GM23248 (cell line): Measurements from ENCODE around the gene ZNF521. TPM values are rescaled to one million over a fixed set of nuclear protein-coding genes. Genes with fewer than 3 reads are reported as not detected.

Experiments
- DNase-seq: peaks from one replicate; pipeline ENCODE4 v3.0.0-alpha.2; 2015
- H2AFZ ChIP-seq: fragments of 200-600 bp; sonication (generic); 2 replicates; pipeline ENCODE4 v1.6.1; 2016; ENCODE audit warnings: antibody characterized with exemption
- H3F3A ChIP-seq: fragments of 200-600 bp; sonication (generic); 2 replicates; pipeline ENCODE4 v1.6.1; 2016; ENCODE audit warnings: mild to moderate bottlenecking, antibody characterized with exemption, mixed run types; ENCODE audit not compliant: insufficient read depth
- H3K27ac ChIP-seq: fragments of 200-600 bp; sonication (generic); 2 replicates; pipeline ENCODE4 v1.5.1; 2016; ENCODE audit warnings: mild to moderate bottlenecking
- H3K27me3 ChIP-seq: fragments of 200-600 bp; sonication (generic); replicated peaks from 2 replicates; pipeline ENCODE4 v1.6.1; 2016; ENCODE audit warnings: mild to moderate bottlenecking; ENCODE audit not compliant: insufficient read depth
- H3K36me3 ChIP-seq: fragments of 200-600 bp; sonication (generic); 2 replicates; pipeline ENCODE4 v1.6.1; 2016; ENCODE audit warnings: low read depth, mild to moderate bottlenecking
- H3K4me1 ChIP-seq: fragments of 200-600 bp; sonication (generic); 2 replicates; pipeline ENCODE4 v1.6.1; 2016; ENCODE audit warnings: mild to moderate bottlenecking; ENCODE audit not compliant: insufficient read depth
- H3K4me2 ChIP-seq: fragments of 200-600 bp; sonication (generic); one replicate; pipeline ENCODE4 v1.6.1; 2016; ENCODE audit warnings: mild to moderate bottlenecking; ENCODE audit not compliant: unreplicated experiment
- H3K4me3 ChIP-seq: fragments of 200-600 bp; sonication (generic); 2 replicates; pipeline ENCODE4 v1.5.1; 2016; ENCODE audit warnings: mild to moderate bottlenecking
- H3K79me2 ChIP-seq: fragments of 200-600 bp; sonication (generic); 2 replicates; pipeline ENCODE4 v1.6.1; 2016; ENCODE audit warnings: mild to moderate bottlenecking; ENCODE audit not compliant: insufficient read depth
- H3K9ac ChIP-seq: fragments of 200-600 bp; sonication (generic); 2 replicates; pipeline ENCODE4 v1.6.1; 2016; ENCODE audit warnings: mild to moderate bottlenecking
- H3K9me2 ChIP-seq: fragments of 200-600 bp; sonication (generic); 2 replicates; pipeline ENCODE4 v1.6.1; 2016; ENCODE audit warnings: mixed run types, mild to moderate bottlenecking, moderate library complexity; ENCODE audit not compliant: insufficient read depth
- H3K9me3 ChIP-seq: fragments of 200-600 bp; sonication (generic); one replicate; pipeline ENCODE4 v1.6.1; 2017; ENCODE audit warnings: low read depth
- H4K20me1 ChIP-seq: fragments of 200-600 bp; sonication (generic); 2 replicates; pipeline ENCODE4 v1.6.0; 2016; ENCODE audit not compliant: insufficient read depth
- EZH2 ChIP-seq: fragments of 200-600 bp; sonication (generic); IDR thresholded peaks from 2 replicates; pipeline ENCODE4 v1.6.1; 2018; ENCODE audit warnings: antibody characterized with exemption, mild to moderate bottlenecking; ENCODE audit not compliant: insufficient read depth, poor library complexity, severe bottlenecking
- EZH2phosphoT487 ChIP-seq: fragments of 200-600 bp; sonication (generic); IDR thresholded peaks from 2 replicates; pipeline ENCODE4 v1.6.1; 2018; ENCODE audit warnings: antibody characterized with exemption, moderate library complexity, mild to moderate bottlenecking, low read depth; ENCODE audit not compliant: insufficient read depth
- WGBS, 2 experiments: methylation state at CpG; one replicate each; pipeline ENCODE4 v1.1.6; 2015 to 2017; ENCODE audit warnings: low lambda C conversion rate in 2 of 2, low coverage in 1 of 2; ENCODE audit errors: missing lambda C conversion rate in 2 of 2; 5-methylcytosine and 5-hydroxymethylcytosine counted together
- in situ Hi-C: fragments of 300-500 bp; cut with MboI; formaldehyde crosslinking; loops from 2 replicates; pipeline ENCODE4 v1.15.0; 2020
- polyA plus RNA-seq: library from polyadenylated mRNA; unstranded; fragments of >200 nt; fragmentation: Nextera tagmentation; extraction: Ambion mirVana; gene quantifications from 2 replicates; pipeline ENCODE4 v1.2.1, GENCODE V29; 2016
- total RNA-seq: library from RNA; depleted of rRNA; stranded (reverse); fragments of >200 nt; shearing (Covaris generic); gene quantifications from 2 replicates; pipeline ENCODE4 v1.2.3, GENCODE V29; 2014

The ZNF521 gene
- total and polyA plus RNA-seq, 2 experiments from 2014 or later = 7.8 to 17.9 TPM

GRCh38 chr18:25326361-25326952 lies 25.5 kb downstream of the ZNF521 start:
- peak; percentile 66 for DNase-seq
- Histone ChIP-seq H3K4me2 (peak overlapping the region; percentile 50), H3K9ac (0 out of 2 replicates have a peak overlapping the region, but pooled peaks have one; percentile 8), H3K27ac (peak overlapping the region; percentile 25), H3K79me2 (peaks cover 29% of the 10 kb centered on the region), H3K36me3 (no peaks in the 10 kb centered on the region), H3K9me3 (no peaks in the 10 kb centered on the region), H4K20me1 (no peaks in the 10 kb centered on the region), H2AFZ (no peak overlapping the region), H3K4me1 (peaks cover 20% of the 10 kb centered on the region), H3K4me3 (0 out of 2 replicates have a peak overlapping the region, but pooled peaks have one; percentile 6), H3K27me3 (no peaks in the 10 kb centered on the region), H3K9me2 (no peaks in the 10 kb centered on the region), H3F3A (peaks cover 18% of the 10 kb centered on the region)
- no peak for TF ChIP-seq EZH2
- no peak for TF ChIP-seq EZH2phosphoT487
- 21 to 26% methylated on average over 4 of the region's 4 CpGs for WGBS, 2 experiments
- in situ Hi-C loops = no loop called here

- in situ Hi-C loops = no loop called here
- no peaks in the 10 kb centered on the region for H3K27me3 ChIP-seq
- H4K20me1 ChIP-seq = no peaks in the 10 kb centered on the region
- no peak for TF ChIP-seq EZH2
- TF ChIP-seq EZH2phosphoT487 = no peak
- no peak overlapping the region for H2AFZ ChIP-seq
- 97 to 98% methylated on average over 4 of the region's 4 CpGs for WGBS, 2 experiments
- H3K4me2 ChIP-seq = no peak overlapping the region
- peaks cover 16% of the 10 kb centered on the region for H3K79me2 ChIP-seq
- peaks cover 18% of the 10 kb centered on the region for H3F3A ChIP-seq
- H3K4me3 ChIP-seq = no peak overlapping the region
- H3K9me2 ChIP-seq = no peaks in the 10 kb centered on the region
- H3K9ac ChIP-seq = no peak overlapping the region
- peaks cover 9% of the 10 kb centered on the region; the same call in 1 of the 2 replicates for H3K36me3 ChIP-seq
- H3K9me3 ChIP-seq = no peaks in the 10 kb centered on the region
- no peak overlapping the region for H3K27ac ChIP-seq
- peaks cover 16% of the 10 kb centered on the region for H3K4me1 ChIP-seq
- no peak for DNase-seq
These were observed 29.2 kb downstream of the ZNF521 start for GRCh38 chr18:25322806-25323205.

GRCh38 chr18:25316381-25317018 lies 35.5 kb downstream of the ZNF521 start:
- H3K27me3 ChIP-seq = no peaks in the 10 kb centered on the region
- H3K36me3 ChIP-seq = peaks cover 9% of the 10 kb centered on the region; the same call in 1 of the 2 replicates
- in situ Hi-C loops = no loop called here
- no peaks in the 10 kb centered on the region for H3K9me2 ChIP-seq
- H4K20me1 ChIP-seq = no peaks in the 10 kb centered on the region
- H3K4me2 ChIP-seq = no peak overlapping the region
- WGBS, 2 experiments = 86 to 92% methylated on average over 7 to 9 of the region's 9 CpGs
- H3K9me3 ChIP-seq = no peaks in the 10 kb centered on the region
- TF ChIP-seq EZH2phosphoT487 (no peak), EZH2 (no peak)
- DNase-seq = no peak
- H3K4me3 ChIP-seq = no peak overlapping the region
- H3K4me1 ChIP-seq = peaks cover 3% of the 10 kb centered on the region
- H3K9ac ChIP-seq = no peak overlapping the region
- H3K79me2 ChIP-seq = no peaks in the 10 kb centered on the region
- no peak overlapping the region for H3K27ac ChIP-seq
- peaks cover 7% of the 10 kb centered on the region for H3F3A ChIP-seq
- no peak overlapping the region for H2AFZ ChIP-seq

GRCh38 chr18:25314838-25315190 lies 37.2 kb downstream of the ZNF521 start:
- DNase-seq = no peak
- no peak overlapping the region for H3K27ac ChIP-seq
- H3K4me2 ChIP-seq = no peak overlapping the region
- H3K9ac ChIP-seq = no peak overlapping the region
- no peak overlapping the region for H3K4me3 ChIP-seq
- peaks cover 8% of the 10 kb centered on the region for H3K4me1 ChIP-seq
- in situ Hi-C loops = no loop called here
- TF ChIP-seq EZH2phosphoT487 (no peak), EZH2 (no peak)
- H3K27me3 ChIP-seq = no peaks in the 10 kb centered on the region
- no peaks in the 10 kb centered on the region for H3K79me2 ChIP-seq
- no peaks in the 10 kb centered on the region for H4K20me1 ChIP-seq
- H3K36me3 ChIP-seq = no peaks in the 10 kb centered on the region
- no peak overlapping the region for H2AFZ ChIP-seq
- no peaks in the 10 kb centered on the region for H3K9me2 ChIP-seq
- H3K9me3 ChIP-seq = no peaks in the 10 kb centered on the region
- peaks cover 7% of the 10 kb centered on the region for H3F3A ChIP-seq
